ENCODE results near the gene ERC1.

The ERC1 gene

GRCh38 chr12:1380171-1380851 lies 389.3 kb downstream of the ERC1 start:
- peaks cover 6% of the 10 kb centered on the region; the same call in 1 of the 2 replicates for H3K36me3 ChIP-seq (ENCODE audit: insufficient read depth, low read length)
- H3K4me3 ChIP-seq: no peak overlapping the region
- H3K9me3 ChIP-seq (ENCODE audit: low read depth, low read length): no peaks in the 10 kb centered on the region
- no peak for DNase-seq (ENCODE audit: low read depth, low spot score)
- H3K27ac ChIP-seq: no peak overlapping the region
- TF ChIP-seq EZH2 (IDR thresholded peaks at IDR 0.05) (no peak), POLR2AphosphoS5 (IDR thresholded peaks at IDR 0.05; ENCODE audit: borderline replicate concordance, low read depth, low read length) (no peak), FOXP2 (optimal IDR thresholded peaks at IDR 0.05; ENCODE audit: control extremely low read depth, extremely low read length, insufficient read depth) (no peak)
- H3K9ac ChIP-seq (ENCODE audit: insufficient read length): no peak overlapping the region

- H3K4me3 ChIP-seq: no peak overlapping the region
- no peak overlapping the region for H3K9ac ChIP-seq (ENCODE audit: insufficient read length)
- TF ChIP-seq EZH2 (IDR thresholded peaks at IDR 0.05): no peak
- TF ChIP-seq POLR2AphosphoS5 (IDR thresholded peaks at IDR 0.05; ENCODE audit: borderline replicate concordance, low read depth, low read length): no peak
- no peak for TF ChIP-seq FOXP2 (optimal IDR thresholded peaks at IDR 0.05; ENCODE audit: control extremely low read depth, extremely low read length, insufficient read depth)
- no peak overlapping the region for H3K27ac ChIP-seq
- no peak for DNase-seq (ENCODE audit: low read depth, low spot score)
- H3K9me3 ChIP-seq (ENCODE audit: low read depth, low read length): no peaks in the 10 kb centered on the region
- no peaks in the 10 kb centered on the region for H3K36me3 ChIP-seq (ENCODE audit: insufficient read depth, low read length)
Observed at GRCh38 chr12:1382151-1382550, 391.1 kb downstream of the ERC1 start.

- no peak for DNase-seq (ENCODE audit: low read depth, low spot score)
- Histone ChIP-seq H3K4me3 (no peak overlapping the region), H3K9me3 (ENCODE audit: low read depth, low read length) (no peaks in the 10 kb centered on the region), H3K36me3 (ENCODE audit: insufficient read depth, low read length) (no peaks in the 10 kb centered on the region; the same call in 1 of the 2 replicates), H3K9ac (ENCODE audit: insufficient read length) (no peak overlapping the region), H3K27ac (no peak overlapping the region)
- TF ChIP-seq FOXP2 (optimal IDR thresholded peaks at IDR 0.05; ENCODE audit: control extremely low read depth, extremely low read length, insufficient read depth): no peak
- no peak for TF ChIP-seq EZH2 (IDR thresholded peaks at IDR 0.05)
- TF ChIP-seq POLR2AphosphoS5 (IDR thresholded peaks at IDR 0.05; ENCODE audit: borderline replicate concordance, low read depth, low read length): no peak
Observed at GRCh38 chr12:1382826-1383225, 391.8 kb downstream of the ERC1 start.

GRCh38 chr12:1383758-1384157 lies 392.7 kb downstream of the ERC1 start:
- Histone ChIP-seq H3K27ac (no peak overlapping the region), H3K9me3 (ENCODE audit: low read depth, low read length) (no peaks in the 10 kb centered on the region), H3K36me3 (ENCODE audit: insufficient read depth, low read length) (no peaks in the 10 kb centered on the region; the same call in 1 of the 2 replicates), H3K4me3 (no peak overlapping the region), H3K9ac (ENCODE audit: insufficient read length) (no peak overlapping the region)
- TF ChIP-seq FOXP2 (optimal IDR thresholded peaks at IDR 0.05; ENCODE audit: control extremely low read depth, extremely low read length, insufficient read depth): no peak
- no peak for TF ChIP-seq EZH2 (IDR thresholded peaks at IDR 0.05)
- no peak for TF ChIP-seq POLR2AphosphoS5 (IDR thresholded peaks at IDR 0.05; ENCODE audit: borderline replicate concordance, low read depth, low read length)
- DNase-seq (ENCODE audit: low read depth, low spot score): no peak

- Histone ChIP-seq H3K9ac (ENCODE audit: insufficient read length) (no peak overlapping the region), H3K9me3 (ENCODE audit: low read depth, low read length) (peaks cover 1% of the 10 kb centered on the region; the same call in 1 of the 2 replicates), H3K36me3 (ENCODE audit: insufficient read depth, low read length) (peaks cover 2% of the 10 kb centered on the region), H3K4me3 (no peak overlapping the region), H3K27ac (no peak overlapping the region)
- no peak for TF ChIP-seq FOXP2 (optimal IDR thresholded peaks at IDR 0.05; ENCODE audit: control extremely low read depth, extremely low read length, insufficient read depth)
- no peak for TF ChIP-seq EZH2 (IDR thresholded peaks at IDR 0.05)
- TF ChIP-seq POLR2AphosphoS5 (IDR thresholded peaks at IDR 0.05; ENCODE audit: borderline replicate concordance, low read depth, low read length): no peak
- no peak for DNase-seq (ENCODE audit: low read depth, low spot score)
Observed at GRCh38 chr12:1384910-1385309, 393.9 kb downstream of the ERC1 start.

- TF ChIP-seq EZH2 (IDR thresholded peaks at IDR 0.05) (no peak), POLR2AphosphoS5 (IDR thresholded peaks at IDR 0.05; ENCODE audit: borderline replicate concordance, low read depth, low read length) (no peak), FOXP2 (optimal IDR thresholded peaks at IDR 0.05; ENCODE audit: control extremely low read depth, extremely low read length, insufficient read depth) (no peak)
- DNase-seq (ENCODE audit: low read depth, low spot score): no peak
- H3K9me3 ChIP-seq (ENCODE audit: low read depth, low read length): peaks cover 11% of the 10 kb centered on the region
- H3K36me3 ChIP-seq (ENCODE audit: insufficient read depth, low read length): peaks cover 6% of the 10 kb centered on the region
- no peak overlapping the region for H3K4me3 ChIP-seq
- H3K27ac ChIP-seq: no peak overlapping the region
- H3K9ac ChIP-seq (ENCODE audit: insufficient read length): no peak overlapping the region
Observed at GRCh38 chr12:1391722-1392121, 400.7 kb downstream of the ERC1 start.

- H3K36me3 ChIP-seq (ENCODE audit: insufficient read depth, low read length): peaks cover 3% of the 10 kb centered on the region; the same call in 1 of the 2 replicates
- no peak overlapping the region for H3K27ac ChIP-seq
- no peak overlapping the region for H3K9ac ChIP-seq (ENCODE audit: insufficient read length)
- peaks cover 6% of the 10 kb centered on the region; the same call in 1 of the 2 replicates for H3K9me3 ChIP-seq (ENCODE audit: low read depth, low read length)
- TF ChIP-seq EZH2 (IDR thresholded peaks at IDR 0.05) (no peak), FOXP2 (optimal IDR thresholded peaks at IDR 0.05; ENCODE audit: control extremely low read depth, extremely low read length, insufficient read depth) (no peak), POLR2AphosphoS5 (IDR thresholded peaks at IDR 0.05; ENCODE audit: borderline replicate concordance, low read depth, low read length) (no peak)
- DNase-seq (ENCODE audit: low read depth, low spot score): no peak
- H3K4me3 ChIP-seq: no peak overlapping the region
Observed at GRCh38 chr12:1395421-1395955, 404.5 kb downstream of the ERC1 start.

GRCh38 chr12:1398673-1399072 lies 407.6 kb downstream of the ERC1 start:
- H3K9ac ChIP-seq (ENCODE audit: insufficient read length): no peak overlapping the region
- no peak for DNase-seq (ENCODE audit: low read depth, low spot score)
- no peak overlapping the region for H3K4me3 ChIP-seq
- no peaks in the 10 kb centered on the region for H3K36me3 ChIP-seq (ENCODE audit: insufficient read depth, low read length)
- H3K9me3 ChIP-seq (ENCODE audit: low read depth, low read length): no peaks in the 10 kb centered on the region
- no peak for TF ChIP-seq FOXP2 (optimal IDR thresholded peaks at IDR 0.05; ENCODE audit: control extremely low read depth, extremely low read length, insufficient read depth)
- TF ChIP-seq POLR2AphosphoS5 (IDR thresholded peaks at IDR 0.05; ENCODE audit: borderline replicate concordance, low read depth, low read length): no peak
- no peak for TF ChIP-seq EZH2 (IDR thresholded peaks at IDR 0.05)
- no peak overlapping the region for H3K27ac ChIP-seq
